GM23338 (cell line): ENCODE results near the gene COMMD7. TPM values are rescaled to one million over a fixed set of nuclear protein-coding genes. Genes with fewer than 3 reads are reported as not detected.

Source experiments
- ATAC-seq: fragments of 200-7000 bp; cut with Tn5 transposase; 3 replicates; pipeline ENCODE4 v1.9.1; 2020
- DNase-seq: peaks from one replicate; pipeline ENCODE4 v3.0.0-alpha.2; 2015; ENCODE audit warnings: low spot score
- H2AFZ ChIP-seq: fragments of 200-600 bp; sonication (generic); 2 replicates; pipeline ENCODE4 v1.8.0; 2016; ENCODE audit warnings: antibody characterized with exemption, mild to moderate bottlenecking, moderate library complexity
- H3F3A ChIP-seq: fragments of 200-600 bp; sonication (generic); replicated peaks from 2 replicates; pipeline ENCODE4 v1.8.0; 2017; ENCODE audit warnings: antibody characterized with exemption, mixed run types, low read depth
- H3K27ac ChIP-seq: fragments of 200-600 bp; sonication (generic); 2 replicates; pipeline ENCODE4 v1.6.1; 2016; ENCODE audit warnings: low read depth
- H3K27me3 ChIP-seq: fragments of 200-600 bp; sonication (generic); 2 replicates; pipeline ENCODE4 v1.8.0; 2016; ENCODE audit warnings: mild to moderate bottlenecking, mixed run types, moderate library complexity; ENCODE audit not compliant: insufficient read depth
- H3K36me3 ChIP-seq: fragments of 200-600 bp; sonication (generic); 2 replicates; pipeline ENCODE4 v1.8.0; 2016; ENCODE audit warnings: mild to moderate bottlenecking; ENCODE audit not compliant: insufficient read depth
- H3K4me1 ChIP-seq: fragments of 200-600 bp; sonication (generic); 2 replicates; pipeline ENCODE4 v1.8.0; 2016; ENCODE audit warnings: mild to moderate bottlenecking, moderate library complexity; ENCODE audit not compliant: insufficient read depth
- H3K4me2 ChIP-seq: fragments of 200-600 bp; sonication (generic); 2 replicates; pipeline ENCODE4 v1.7.1; 2017; ENCODE audit warnings: mixed run types
- H3K4me3 ChIP-seq: fragments of 200-600 bp; sonication (generic); 2 replicates; pipeline ENCODE4 v1.6.1; 2016; ENCODE audit warnings: mixed run types
- H3K79me2 ChIP-seq: fragments of 200-600 bp; sonication (generic); replicated peaks from 2 replicates; pipeline ENCODE4 v1.8.0; 2017; ENCODE audit warnings: mild to moderate bottlenecking; ENCODE audit not compliant: insufficient read depth
- H3K9me2 ChIP-seq: fragments of 200-600 bp; sonication (generic); 2 replicates; pipeline ENCODE4 v1.8.0; 2017; ENCODE audit not compliant: insufficient read depth
- H4K20me1 ChIP-seq: fragments of 200-600 bp; sonication (generic); replicated peaks from 2 replicates; pipeline ENCODE4 v1.8.0; 2017; ENCODE audit warnings: mild to moderate bottlenecking; ENCODE audit not compliant: insufficient read depth
- H3K27ac Mint-ChIP-seq: 2 replicates; pipeline ENCODE4 v1.8.0; 2020; ENCODE audit warnings: inconsistent platforms, mild to moderate bottlenecking, moderate library complexity, mixed read lengths
- H3K27me3 Mint-ChIP-seq: 3 replicates; pipeline ENCODE4 v1.8.0; 2022; ENCODE audit warnings: low read depth, mild to moderate bottlenecking, moderate library complexity, mixed read lengths, inconsistent platforms; ENCODE audit not compliant: insufficient read depth, poor library complexity
- H3K36me3 Mint-ChIP-seq: 3 replicates; pipeline ENCODE4 v1.8.0; 2021; ENCODE audit warnings: low read depth, mild to moderate bottlenecking, inconsistent platforms, moderate library complexity, mixed read lengths
- H3K4me1 Mint-ChIP-seq: 3 replicates; pipeline ENCODE4 v1.8.0; 2020; ENCODE audit warnings: mild to moderate bottlenecking, inconsistent platforms, mixed read lengths
- H3K4me3 Mint-ChIP-seq: 3 replicates; pipeline ENCODE4 v1.8.0; 2021; ENCODE audit warnings: moderate library complexity, mild to moderate bottlenecking, inconsistent platforms, mixed read lengths
- H3K9me3 Mint-ChIP-seq: 3 replicates; pipeline ENCODE4 v1.8.0; 2020; ENCODE audit warnings: moderate library complexity, mild to moderate bottlenecking, inconsistent platforms, mixed read lengths
- CREB1 ChIP-seq: fragments of 250-450 bp; sonication (Bioruptor Pico); IDR thresholded peaks from 2 replicates; pipeline ENCODE4 v1.5.0; 2020; ENCODE audit warnings: low read depth, mild to moderate bottlenecking, moderate library complexity
- ETS1 ChIP-seq: IDR thresholded peaks from 2 replicates; pipeline ENCODE4 v1.6.1; 2016; ENCODE audit warnings: antibody characterized with exemption
- EZH2 ChIP-seq: fragments of 200-600 bp; sonication (generic); IDR thresholded peaks from one replicate; pipeline ENCODE4 v1.8.0; 2017; ENCODE audit warnings: antibody characterized with exemption, mild to moderate bottlenecking, low read depth; ENCODE audit not compliant: unreplicated experiment
- EZH2phosphoT487 ChIP-seq: fragments of 200-600 bp; sonication (generic); IDR thresholded peaks from one replicate; pipeline ENCODE4 v1.8.1; 2018; ENCODE audit warnings: antibody characterized with exemption; ENCODE audit not compliant: unreplicated experiment
- NANOG ChIP-seq: IDR thresholded peaks from 2 replicates; pipeline ENCODE4 v1.6.1; 2016; ENCODE audit warnings: antibody characterized with exemption, borderline replicate concordance
- POLR2AphosphoS5 ChIP-seq: IDR thresholded peaks from 2 replicates; pipeline ENCODE4 v1.6.1; 2016; ENCODE audit warnings: antibody characterized with exemption, low read depth
- STAT1 ChIP-seq: IDR thresholded peaks from one replicate; pipeline ENCODE4 v1.6.1; 2016; ENCODE audit warnings: antibody characterized with exemption; ENCODE audit not compliant: unreplicated experiment
- ZNF114 ChIP-seq: fragments of 250-450 bp; sonication (Bioruptor Pico); IDR thresholded peaks from 2 replicates; pipeline ENCODE4 v1.5.0; 2020; ENCODE audit warnings: mild to moderate bottlenecking, moderate library complexity
- ZNF462 ChIP-seq: fragments of 250-450 bp; sonication (Bioruptor Pico); IDR thresholded peaks from 2 replicates; pipeline ENCODE4 v1.5.0; 2020; ENCODE audit warnings: mild to moderate bottlenecking, moderate library complexity
- polyA plus RNA-seq: library from polyadenylated mRNA; unstranded; fragments of >200 nt; fragmentation: Nextera tagmentation; extraction: Ambion mirVana; gene quantifications from 2 replicates; pipeline ENCODE4 v1.2.1, GENCODE V29; 2016
- total RNA-seq: library from RNA; depleted of rRNA; stranded (reverse); fragments of >200 nt; shearing (Covaris generic); gene quantifications from 2 replicates; pipeline ENCODE4 v1.2.3, GENCODE V29; 2014

COMMD7 gene
- total and polyA plus RNA-seq, 2 experiments from 2014 or later: 67.3 to 86.4 TPM

- TF ChIP-seq ZNF462 (CRISPR knock-in tag) (no peak), POLR2AphosphoS5 (no peak), EZH2 (no peak), ZNF114 (no peak), EZH2phosphoT487 (no peak), NANOG (no peak), ETS1 (no peak), STAT1 (no peak)
These were observed 86.4 kb downstream of the COMMD7 start (continued) for GRCh38 chr20:32656827-32657226.

- DNase-seq (no peak), ATAC-seq (no peak)
- no peak overlapping the region for H3K4me3 ChIP-seq
- no peaks in the 10 kb centered on the region for H3K27me3 ChIP-seq
- Mint-ChIP-seq H3K27me3 (peaks cover 3% of the 10 kb centered on the region), H3K4me1 (0 out of 3 replicates have a peak, but pooled peaks cover 3% of the 10 kb centered on the region), H3K36me3 (no peaks in the 10 kb centered on the region; the same call in 2 of the 3 replicates), H3K4me3 (no peak overlapping the region), H3K27ac (no peak overlapping the region), H3K9me3 (peaks cover 7% of the 10 kb centered on the region; the same call in 2 of the 3 replicates)
- H2AFZ ChIP-seq: no peak overlapping the region
- peaks cover 4% of the 10 kb centered on the region for H3K4me1 ChIP-seq
- 0 out of 2 replicates have a peak, but pooled peaks cover 4% of the 10 kb centered on the region for H3K9me2 ChIP-seq
- no peaks in the 10 kb centered on the region for H3K79me2 ChIP-seq
- H3K4me2 ChIP-seq: no peak overlapping the region
- H4K20me1 ChIP-seq: no peaks in the 10 kb centered on the region
- H3F3A ChIP-seq: peaks cover 15% of the 10 kb centered on the region
- no peaks in the 10 kb centered on the region; the same call in 1 of the 2 replicates for H3K36me3 ChIP-seq
- no peak overlapping the region for H3K27ac ChIP-seq
- TF ChIP-seq NANOG (no peak), ETS1 (no peak), CREB1 (CRISPR knock-in tag) (no peak), EZH2 (no peak), ZNF114 (no peak)
These were observed 87.3 kb downstream of the COMMD7 start for GRCh38 chr20:32655903-32656512.
